GM19328 (cell line): ENCODE measurements around the gene C14orf180.
"Not testable (repeated sequence)": the region's sequence is repeated elsewhere in the genome, so short reads cannot be mapped to it uniquely, and the experiment has no call there.

ENCODE experiments used
- ATAC-seq: cut with Tn5 transposase; IDR thresholded peaks from one replicate; pipeline ENCODE4 v1.9.1; 2021; ENCODE audit warnings: mild to moderate bottlenecking, moderate library complexity; ENCODE audit not compliant: unreplicated experiment

C14orf180 gene

DNA sequence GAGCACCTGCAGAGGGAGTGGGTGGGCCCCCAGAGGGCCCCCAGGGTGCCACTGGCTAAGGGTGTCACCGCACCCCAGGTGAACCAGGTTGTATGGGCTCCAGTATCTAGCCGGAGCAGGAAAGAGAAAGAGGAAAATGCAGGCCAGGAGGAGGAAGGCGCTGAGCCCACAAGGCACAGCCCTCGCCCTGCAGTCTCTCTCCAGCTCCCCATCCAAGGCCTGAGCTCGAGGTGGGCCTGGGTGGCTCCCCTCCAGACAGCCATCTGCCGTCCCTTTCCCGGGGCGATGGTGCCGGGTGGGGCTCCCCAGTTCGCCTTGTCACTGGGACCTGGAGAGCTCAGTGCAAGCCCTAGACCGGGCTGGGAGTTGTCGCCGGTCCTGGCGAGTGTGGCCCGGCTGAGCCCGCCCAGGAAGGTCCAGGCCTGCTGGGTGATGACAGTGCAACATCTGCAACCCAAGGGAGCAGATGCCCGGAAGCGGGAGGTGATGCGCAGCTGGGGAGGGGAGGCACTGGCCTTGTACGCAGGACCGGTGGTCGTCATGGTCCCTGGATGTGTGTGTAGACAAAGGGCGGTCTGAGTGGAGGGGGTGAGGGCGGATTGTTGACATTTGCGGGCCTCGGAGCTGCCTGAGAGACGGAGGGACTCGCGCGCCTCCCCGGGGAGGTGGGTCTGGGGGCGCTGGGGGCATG lies 24.3 kb downstream of the C14orf180 start:
- ATAC-seq, result no peak

DNA sequence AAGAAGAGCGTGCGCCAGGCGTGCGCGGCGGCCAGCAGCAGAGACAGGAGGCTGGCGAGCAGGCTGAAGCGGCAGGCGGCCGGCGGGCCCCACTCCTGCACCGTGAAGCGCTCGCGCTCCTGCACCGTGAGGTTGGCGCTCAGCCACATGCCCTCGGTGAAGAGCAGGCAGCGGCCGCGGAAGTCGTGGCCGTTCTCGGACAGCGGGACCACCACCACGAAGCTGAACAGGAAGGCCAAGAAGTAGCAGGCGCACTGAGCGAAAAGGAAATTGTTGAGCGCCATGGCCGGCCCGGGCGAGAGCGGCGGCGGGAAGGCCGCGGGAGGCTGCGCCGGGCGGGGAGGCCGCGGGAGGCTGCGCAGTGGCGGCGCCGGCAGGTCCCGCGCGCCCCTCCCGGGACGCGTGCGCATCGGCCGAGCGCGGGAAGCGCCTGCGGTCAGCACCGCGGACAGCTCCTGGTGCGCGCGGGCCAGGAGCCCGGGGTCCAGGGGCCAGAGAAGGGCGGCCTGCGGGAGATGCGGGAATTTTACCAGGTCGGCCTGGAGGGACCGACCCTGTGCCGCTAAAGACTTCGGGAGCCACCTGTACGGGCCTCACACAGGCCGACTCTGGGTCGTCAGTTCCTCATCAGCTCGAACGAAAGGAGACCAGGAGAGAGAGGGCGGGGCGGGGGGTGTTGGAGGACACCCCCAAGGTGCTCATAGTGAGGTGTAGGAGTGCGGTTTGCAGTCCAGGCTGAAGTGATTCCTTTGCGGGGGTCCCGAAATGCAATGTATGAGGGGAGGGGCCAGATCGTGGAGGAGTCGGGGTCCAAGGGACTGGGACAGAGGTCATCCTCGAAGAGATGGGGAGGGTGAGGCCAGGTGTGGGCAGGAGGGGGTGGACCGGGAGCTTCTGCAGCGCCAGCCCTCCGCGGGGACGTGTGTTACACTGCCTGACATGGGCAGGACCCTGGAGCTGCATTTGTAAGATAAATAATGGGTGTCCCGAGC lies 25.2 kb downstream of the C14orf180 start, which contains the start of gene TMEM179:
Gene TMEM179 (minus strand): TSS at position 315 of the 992 bp plus-strand sequence. CDS start 31 bp downstream, at position 284.
- ATAC-seq, result no peak

DNA sequence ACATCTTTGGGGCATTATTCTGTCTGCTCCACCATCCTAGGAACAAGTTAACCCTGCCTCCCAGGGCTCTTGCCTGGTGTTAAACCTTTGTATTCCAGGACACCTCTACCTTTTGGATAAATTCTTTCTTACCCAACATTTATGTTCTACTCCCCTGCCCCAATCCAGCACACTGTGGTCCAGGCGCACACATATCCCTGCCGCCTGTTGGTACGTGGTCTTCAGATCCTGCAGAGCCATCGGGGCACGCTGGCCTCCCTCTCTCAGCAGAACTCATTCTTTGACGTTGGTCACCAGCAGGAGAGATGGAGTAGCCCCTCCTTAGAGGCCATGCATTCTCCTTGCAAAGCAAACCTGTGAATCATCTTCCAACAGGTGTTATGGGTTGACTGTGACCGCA lies 30.1 kb downstream of the C14orf180 start:
- no peak for ATAC-seq

DNA sequence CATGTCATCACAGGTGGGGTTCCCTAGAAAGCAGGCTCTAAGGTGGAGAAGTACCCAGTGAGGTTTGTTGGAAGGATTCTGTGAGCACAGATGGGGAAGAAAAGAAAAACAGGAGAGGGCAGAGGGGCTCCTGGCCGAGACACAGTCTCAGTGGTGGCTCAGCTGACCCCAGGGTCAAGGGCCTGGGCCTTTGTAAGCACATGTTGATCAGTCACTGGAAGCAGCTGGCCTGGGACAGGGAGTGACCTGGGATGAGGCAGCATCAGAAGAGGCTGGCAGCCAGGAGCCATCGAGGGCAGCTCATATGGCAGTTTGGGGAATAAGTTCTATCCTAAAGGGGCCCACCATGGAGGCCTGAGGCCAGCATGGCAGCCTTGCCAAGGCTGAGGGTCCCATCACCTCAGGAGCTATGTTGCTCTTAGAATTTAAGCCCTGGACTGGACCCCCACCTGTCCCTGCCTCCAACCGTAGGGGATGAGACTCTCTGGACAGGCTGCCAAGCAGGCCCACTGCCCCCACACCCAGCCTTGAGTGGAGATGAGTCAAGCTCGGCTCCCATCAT lies 31.3 kb downstream of the C14orf180 start:
- no peak for ATAC-seq

DNA sequence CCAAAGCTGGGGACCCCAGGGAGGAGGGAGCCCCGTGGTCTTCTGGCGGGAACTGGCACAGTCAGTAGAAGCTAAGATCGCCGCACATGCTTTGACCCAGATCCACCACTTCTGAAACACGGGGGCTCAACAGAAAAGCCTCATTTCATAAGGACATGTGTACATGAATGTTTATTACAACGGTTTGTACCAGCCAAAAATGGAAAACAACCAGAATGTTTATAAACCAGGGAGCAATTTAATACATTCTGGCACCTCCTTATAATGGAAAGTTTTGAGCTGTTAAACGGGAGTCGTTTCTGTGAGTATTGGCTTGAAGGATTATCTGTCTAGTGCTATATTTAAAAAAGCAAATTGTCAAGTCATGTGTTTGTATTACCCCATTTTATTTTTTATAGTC lies 32.3 kb downstream of the C14orf180 start:
- ATAC-seq, result no peak

DNA sequence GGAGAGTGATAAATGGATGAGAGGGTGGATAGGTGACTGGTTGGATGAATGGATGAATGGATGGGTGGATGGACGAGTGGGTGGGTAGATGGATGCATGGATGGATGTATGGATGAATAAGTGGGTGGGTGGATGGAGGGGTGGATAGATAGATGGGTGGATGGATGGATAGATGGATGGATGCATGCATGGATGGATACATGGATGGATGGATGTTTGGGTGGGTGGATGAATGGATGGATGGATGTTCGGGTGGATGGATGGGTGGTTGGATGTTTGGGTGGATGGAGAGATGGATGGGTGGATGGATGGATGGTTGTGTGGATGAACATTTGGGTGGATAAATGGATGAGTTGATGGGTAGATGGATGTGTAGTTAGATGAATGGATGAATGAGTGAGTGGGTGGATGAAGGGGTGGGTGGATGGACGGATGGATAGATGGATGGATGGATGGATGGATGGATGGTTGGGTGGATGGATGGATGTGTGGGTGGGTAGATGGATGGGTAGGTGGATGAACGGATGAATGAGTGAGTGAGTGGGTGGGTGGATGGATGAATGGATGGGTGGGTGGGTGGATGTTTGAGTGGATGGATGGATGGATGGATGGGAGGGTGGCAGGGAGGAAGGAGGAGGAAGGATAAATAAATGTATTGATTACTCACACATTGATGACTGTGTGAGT lies 34.7 kb downstream of the C14orf180 start:
- ATAC-seq, result no peak

DNA sequence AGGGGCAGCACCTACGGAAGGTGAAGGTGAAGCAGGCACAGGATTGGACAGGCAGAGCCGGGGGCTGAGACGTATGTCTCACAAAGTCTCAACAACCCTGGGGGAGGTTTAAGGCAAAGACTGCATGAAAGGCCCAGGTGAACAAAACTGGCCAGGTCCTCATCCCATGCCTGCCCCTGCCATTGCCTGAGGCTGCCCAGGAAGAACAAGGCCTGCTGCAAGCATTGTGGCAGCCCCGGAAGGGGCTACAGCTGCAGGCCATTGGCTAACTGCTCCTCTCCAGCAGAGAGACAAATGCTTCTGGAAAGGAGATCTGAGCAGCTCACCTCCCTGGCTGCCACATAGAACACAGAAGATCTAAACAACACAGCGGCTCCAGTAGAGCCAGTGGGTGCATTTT lies 45.4 kb downstream of the C14orf180 start:
- ATAC-seq, result no peak

DNA sequence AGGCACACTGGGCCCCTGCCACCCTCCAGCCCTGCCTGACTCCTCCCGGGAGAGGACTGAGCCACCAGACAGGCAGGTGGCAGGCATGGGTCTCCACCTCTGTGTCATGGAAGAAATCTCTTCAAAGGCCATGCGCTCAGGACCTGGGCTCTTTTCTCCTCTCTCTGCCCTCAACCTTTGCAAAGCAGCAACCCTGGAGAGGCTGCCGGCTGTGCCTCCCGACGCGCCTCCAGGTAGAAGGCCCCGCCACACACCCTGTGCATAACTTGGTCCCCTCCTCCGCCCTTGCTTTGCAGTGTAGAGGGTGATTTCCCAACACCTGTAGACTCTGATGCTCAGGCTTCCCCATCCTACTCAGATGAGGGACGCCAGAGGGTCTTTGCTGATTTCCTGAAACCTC lies 53.2 kb downstream of the C14orf180 start:
- ATAC-seq, result no peak

DNA sequence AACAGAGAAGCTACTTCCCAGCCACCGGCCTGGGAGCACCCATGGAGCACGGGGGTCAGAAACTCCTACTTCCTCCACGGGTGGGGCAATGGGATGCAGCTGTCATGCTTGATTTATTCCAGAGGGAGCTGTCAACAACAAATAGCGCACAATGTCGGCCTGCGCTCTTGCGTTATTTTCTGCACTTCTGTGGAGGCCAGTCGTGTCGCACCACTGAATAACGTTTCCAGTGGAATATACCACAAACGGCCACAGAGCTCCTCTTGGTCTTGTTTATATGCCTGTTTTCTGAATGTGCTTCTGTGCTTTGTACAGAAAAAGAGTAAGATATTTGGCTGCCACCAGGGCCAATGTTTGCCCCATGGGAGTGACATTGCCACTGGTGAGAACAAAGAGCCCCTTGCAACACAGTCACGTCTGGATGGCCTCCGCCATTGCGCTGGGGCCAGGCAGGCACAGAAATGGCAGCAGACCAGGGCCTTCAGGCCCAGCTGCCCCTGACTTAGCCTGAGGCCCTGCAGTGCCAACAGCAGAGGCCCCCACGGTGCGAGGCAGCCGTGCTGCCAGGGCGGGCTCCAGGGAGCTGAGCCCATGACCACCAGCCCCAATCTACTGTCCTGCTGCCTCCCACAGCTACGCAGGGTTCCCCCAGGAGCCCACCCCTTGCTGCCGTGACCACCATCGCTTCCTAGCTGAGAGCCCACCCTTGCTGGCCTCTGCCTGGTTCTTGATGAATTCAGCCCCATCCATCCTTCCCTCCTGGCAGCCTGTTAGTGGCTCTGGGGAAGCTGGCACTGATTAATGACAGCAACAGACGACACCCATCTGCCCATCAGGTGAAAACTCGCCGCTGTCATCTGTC lies 53.9 kb downstream of the C14orf180 start:
- no peak for ATAC-seq

DNA sequence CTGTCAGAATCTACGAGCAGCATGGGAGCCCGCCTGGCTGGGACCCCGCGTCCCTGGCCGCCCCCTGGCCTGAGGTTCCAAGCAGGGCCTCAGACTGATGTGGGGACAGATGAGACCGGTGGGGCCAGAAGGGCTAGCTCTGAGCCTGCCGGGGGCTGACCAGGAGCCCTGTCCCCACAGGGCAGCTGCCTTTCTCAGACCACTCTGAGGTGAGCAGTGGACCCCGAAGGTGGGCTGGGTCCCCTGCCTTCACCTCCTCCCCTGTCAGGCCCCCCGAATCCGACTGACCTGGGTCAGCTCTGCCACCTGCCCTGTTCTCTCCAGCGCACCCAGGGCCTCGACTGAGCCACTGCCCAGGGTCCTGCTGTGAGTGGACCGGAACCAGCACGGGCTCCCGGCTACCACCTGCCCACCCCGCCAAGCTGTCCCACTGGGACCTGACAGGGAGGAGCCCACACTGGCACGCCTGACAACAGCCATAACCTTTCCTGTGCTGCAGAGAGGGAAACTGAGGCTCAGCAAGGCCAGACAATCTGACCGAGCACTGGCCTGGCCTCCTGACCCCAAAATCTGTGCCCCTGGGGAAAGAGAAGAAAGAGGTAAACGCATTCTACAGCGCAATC lies 54.7 kb downstream of the C14orf180 start:
- no peak for ATAC-seq

DNA sequence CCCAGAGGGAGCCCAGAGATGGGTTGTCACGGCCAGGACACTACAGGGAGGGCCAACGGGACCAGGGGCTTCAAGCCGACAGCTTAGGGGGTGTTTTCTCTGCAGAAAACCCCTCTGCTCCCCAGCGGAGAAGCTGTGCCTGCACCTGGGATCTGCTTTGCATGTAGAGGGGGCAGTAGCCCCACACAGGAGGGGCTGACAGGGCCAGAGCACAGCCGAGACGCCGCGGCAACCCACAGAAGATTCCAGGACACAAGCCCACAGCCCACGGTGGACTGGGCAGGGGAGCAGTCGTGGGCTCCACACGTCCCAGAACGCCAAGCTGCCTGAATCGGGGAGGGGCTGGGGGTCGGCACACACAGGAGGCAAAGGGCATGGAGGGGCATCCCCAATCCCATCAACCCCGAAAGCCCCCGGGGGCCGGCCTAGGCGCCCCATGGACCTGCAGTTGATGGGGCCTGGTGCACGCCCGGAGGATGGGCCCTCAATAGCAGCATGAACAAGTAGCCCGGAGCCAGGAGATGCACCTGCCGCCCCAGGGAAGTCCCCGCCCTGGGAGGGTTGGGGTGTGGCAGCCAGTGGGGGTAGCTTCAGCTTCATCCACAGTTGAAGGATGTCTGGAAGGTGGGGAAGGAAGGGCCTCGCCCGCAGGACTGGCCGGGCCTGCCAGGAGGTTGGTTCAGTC lies 55.5 kb downstream of the C14orf180 start:
- ATAC-seq, result no peak

DNA sequence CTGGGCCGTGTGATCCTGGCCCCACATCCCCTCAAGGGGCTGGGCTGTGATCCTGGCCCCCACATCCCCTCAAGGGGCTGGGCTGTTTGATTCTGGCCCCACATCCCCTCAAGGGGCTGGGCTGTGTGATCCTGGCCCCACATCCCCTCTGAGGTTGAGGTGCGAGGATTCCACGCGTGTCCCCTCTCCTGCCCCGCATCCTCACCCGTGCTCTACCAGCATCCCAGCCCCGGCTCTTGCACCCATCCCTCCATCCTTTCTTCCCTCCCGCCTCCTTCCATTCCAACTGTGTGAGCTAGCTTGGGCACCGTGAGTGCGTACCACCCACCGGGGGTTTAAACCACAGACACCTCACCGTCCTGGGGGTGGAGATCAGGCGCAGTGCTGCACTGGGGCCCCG lies 56.2 kb downstream of the C14orf180 start:
- no peak for ATAC-seq

DNA sequence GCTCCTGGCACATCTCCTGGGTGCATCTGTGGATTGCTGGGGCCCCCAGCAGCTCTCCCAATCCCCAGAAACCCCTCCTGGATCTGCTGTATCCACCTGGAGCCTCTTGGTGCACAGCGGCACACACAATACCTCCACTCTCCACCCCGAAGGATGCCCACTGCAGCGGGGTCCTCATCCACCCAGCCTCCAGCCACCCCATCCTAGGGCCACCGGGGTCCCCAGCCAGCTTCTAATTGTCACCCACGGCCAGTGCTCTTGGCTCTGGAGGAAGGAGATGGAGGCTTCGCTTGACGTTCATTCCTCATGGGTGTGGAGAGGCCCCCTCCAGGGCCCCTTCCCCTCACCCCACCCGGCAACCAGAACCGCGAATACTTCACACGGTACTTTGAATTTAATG lies 56.6 kb downstream of the C14orf180 start:
- no peak for ATAC-seq

DNA sequence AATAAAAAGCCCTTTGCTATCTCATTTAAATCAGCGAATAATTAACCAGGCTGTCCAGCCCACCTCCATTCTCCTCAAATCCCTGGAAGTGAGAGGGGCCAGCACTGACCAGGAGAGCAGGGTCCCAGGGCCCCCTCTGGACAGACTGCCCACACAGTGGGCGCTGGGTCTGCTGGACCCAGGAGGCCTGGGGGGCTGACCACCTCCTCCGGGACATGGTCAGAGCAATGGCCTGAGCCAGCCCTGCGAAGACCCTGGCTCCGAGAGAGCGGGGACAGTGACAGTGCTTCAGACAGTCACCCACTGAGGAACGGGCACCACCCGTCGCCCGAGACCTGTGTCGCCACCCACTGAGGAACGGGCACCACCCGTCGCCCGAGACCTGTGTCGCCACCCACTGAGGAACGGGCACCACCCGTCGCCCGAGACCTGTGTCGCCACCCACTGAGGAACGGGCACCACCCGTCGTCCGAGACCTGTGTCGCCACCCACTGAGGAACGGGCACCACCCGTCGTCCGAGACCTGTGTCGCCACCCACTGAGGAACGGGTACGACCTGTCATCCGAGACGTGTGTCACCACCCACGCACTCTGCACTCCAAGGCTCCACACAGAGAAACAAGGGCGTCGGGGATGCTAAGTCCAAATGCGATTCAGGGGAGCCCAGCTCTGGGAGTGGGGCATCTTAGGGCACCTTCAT lies 57.4 kb downstream of the C14orf180 start:
- not testable (repeated sequence) for ATAC-seq

DNA sequence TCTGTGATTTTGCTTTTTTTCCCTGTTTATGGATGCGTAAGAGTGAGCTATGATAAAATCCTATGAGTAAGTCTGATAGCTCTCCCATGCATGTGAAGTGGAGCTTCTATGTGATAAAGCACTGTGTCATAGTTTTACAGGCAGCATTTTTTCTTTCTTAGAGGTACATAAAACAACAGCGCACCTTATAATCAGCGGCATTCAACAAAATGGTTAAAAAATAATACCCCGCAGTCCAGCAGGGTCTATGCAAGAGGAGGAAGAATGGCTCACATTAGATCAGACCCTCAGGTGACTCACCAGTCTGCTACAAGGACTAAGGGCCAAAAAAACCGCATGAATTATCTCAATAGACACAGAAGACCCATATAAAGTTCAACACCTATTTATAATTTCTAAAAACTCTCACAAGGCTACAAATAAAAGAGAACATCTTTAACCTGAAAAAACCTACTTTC lies 58.0 kb downstream of the C14orf180 start:
- ATAC-seq, result no peak

DNA sequence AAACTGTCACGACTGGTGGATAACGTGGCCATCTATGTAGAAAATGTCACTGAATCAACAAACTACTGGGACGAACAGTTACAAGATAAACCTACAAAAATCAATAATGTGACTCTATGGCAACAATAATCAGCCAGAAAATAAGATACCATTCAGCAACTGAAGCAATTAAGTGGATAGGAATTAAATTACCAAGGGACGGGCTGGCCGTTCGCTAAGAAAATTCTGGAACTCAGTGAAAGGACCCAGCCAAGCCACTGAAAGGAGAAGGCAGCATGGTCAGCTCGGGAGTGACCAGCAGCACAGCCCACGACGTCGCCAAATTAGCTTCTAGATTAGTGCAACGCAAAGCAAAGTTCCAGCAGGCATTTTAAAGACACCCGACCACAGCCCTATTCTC lies 58.6 kb downstream of the C14orf180 start:
- ATAC-seq, result no peak

DNA sequence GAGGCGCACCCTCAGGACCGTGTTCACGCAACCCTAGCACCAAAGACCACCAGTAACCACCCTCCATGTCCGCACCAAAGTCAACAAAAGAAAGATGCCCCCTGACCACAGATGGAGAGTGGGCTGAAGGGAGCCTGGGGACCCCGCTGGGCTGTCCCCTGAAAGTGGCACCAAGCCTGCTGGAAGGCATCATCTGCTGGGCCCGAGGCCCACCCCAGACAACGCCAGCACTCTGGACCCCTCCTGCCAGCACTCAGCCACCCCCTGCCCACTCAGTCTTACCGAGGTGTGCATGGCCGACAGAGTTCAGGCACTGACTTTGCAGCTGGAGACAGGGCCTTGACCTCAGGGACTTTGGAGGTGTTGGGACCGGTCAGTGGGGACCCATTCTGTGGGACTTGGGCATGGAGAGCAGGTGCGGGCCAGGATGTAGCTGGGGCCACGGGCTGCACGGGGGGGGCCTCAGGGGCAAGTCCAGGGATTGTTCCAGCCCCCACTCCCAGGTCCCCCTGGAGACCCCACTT lies 59.4 kb downstream of the C14orf180 start:
- no peak for ATAC-seq

DNA sequence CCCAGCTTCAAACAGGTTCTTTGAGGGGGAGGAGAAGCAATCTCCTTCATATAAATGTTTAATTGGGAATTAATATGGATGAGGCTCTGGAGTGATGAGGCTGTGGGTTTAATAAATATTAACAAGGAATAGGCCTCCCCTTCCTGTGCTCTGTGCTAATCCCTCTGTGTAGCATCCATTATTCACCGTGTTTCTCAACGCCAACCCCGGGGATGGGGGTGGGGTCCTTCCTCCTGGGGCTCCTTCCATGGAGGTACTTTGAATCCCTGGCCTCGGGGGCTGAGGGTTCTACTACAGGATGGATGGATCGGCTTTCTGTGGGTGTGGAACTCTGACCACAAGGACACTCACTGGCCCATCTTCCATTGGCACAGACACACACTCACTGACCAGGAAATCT lies 59.9 kb downstream of the C14orf180 start:
- no peak for ATAC-seq
